IMR-90 (cell line): ENCODE measurements around the gene CCDC33. TPM values are rescaled to one million over a fixed set of nuclear protein-coding genes. Genes with fewer than 3 reads are reported as not detected.

Experiments
- ATAC-seq: fragments of 200-7000 bp; cut with Tn5 transposase; 2 replicates; pipeline ENCODE4 v1.9.1; 2020; ENCODE audit warnings: low read depth, mild to moderate bottlenecking, moderate library complexity
- BruUV-seq: library from RNA; stranded (reverse); fragments of 400-500 nt; replicated peaks from 2 replicates; lab custom pipeline; 2021; lab: Mats Ljungman, UMichigan
- CTCF ChIA-PET: fragments of 300-600 bp; formaldehyde crosslinking; extraction: SDS; loops from one replicate; lab custom pipeline; 2021; ENCODE audit warnings: antibody characterized with exemption; lab: Yijun Ruan, JAX
- POLR2A ChIA-PET: fragments of 300-600 bp; sonication (Branson Sonifier 250); formaldehyde crosslinking; loops from one replicate; lab custom pipeline; 2022; ENCODE audit warnings: antibody characterized with exemption; ENCODE audit not compliant: unreplicated experiment; lab: Charles Lee
- DNase-seq: peaks from one replicate; pipeline ENCODE4 v3.0.0; 2013
- H2AFZ ChIP-seq: replicated peaks from 2 replicates; pipeline ENCODE3; 2013; ENCODE audit warnings: low read length, mild to moderate bottlenecking; ENCODE audit not compliant: poor library complexity
- H2AK5ac ChIP-seq: 2 replicates; pipeline ENCODE4 v1.6.1; 2013; ENCODE audit warnings: low read depth, low read length, inconsistent platforms
- H2AK9ac ChIP-seq: replicated peaks from 2 replicates; pipeline ENCODE3; 2013; ENCODE audit warnings: mild to moderate bottlenecking, low read depth, low read length, moderate library complexity; ENCODE audit not compliant: poor library complexity
- H2BK120ac ChIP-seq: 2 replicates; pipeline ENCODE4 v1.6.1; 2013; ENCODE audit warnings: low read depth, low read length, inconsistent platforms
- H2BK15ac ChIP-seq: 3 replicates; pipeline ENCODE4 v1.6.1; 2013; ENCODE audit warnings: low read depth, low read length, inconsistent platforms
- H2BK20ac ChIP-seq: 2 replicates; pipeline ENCODE4 v1.6.1; 2013; ENCODE audit warnings: low read depth, mild to moderate bottlenecking, inconsistent platforms, low read length, moderate library complexity
- H2BK5ac ChIP-seq: 2 replicates; pipeline ENCODE4 v1.6.1; 2013; ENCODE audit warnings: mild to moderate bottlenecking, low read depth, low read length, inconsistent platforms; ENCODE audit not compliant: poor library complexity, severe bottlenecking
- H3K14ac ChIP-seq: replicated peaks from 2 replicates; pipeline ENCODE4 v1.6.1; 2013; ENCODE audit warnings: low read depth, low read length, inconsistent platforms
- H3K18ac ChIP-seq: 2 replicates; pipeline ENCODE4 v1.6.1; 2013; ENCODE audit warnings: low read depth, low read length, control low read depth
- H3K23ac ChIP-seq: 2 replicates; pipeline ENCODE4 v1.6.1; 2013; ENCODE audit warnings: low read depth, low read length, inconsistent platforms
- H3K27ac ChIP-seq: 2 replicates; pipeline ENCODE4 v1.5.1; 2013; ENCODE audit warnings: mild to moderate bottlenecking, control low read depth, low read length; ENCODE audit not compliant: insufficient read depth
- H3K27me3 ChIP-seq: 2 replicates; pipeline ENCODE4 v1.6.1; 2013; ENCODE audit warnings: low read length; ENCODE audit not compliant: control insufficient read depth, insufficient read depth
- H3K36me3 ChIP-seq: 2 replicates; pipeline ENCODE4 v1.6.1; 2013; ENCODE audit warnings: low read length, mixed read lengths; ENCODE audit not compliant: control insufficient read depth, insufficient read depth
- H3K4ac ChIP-seq: 2 replicates; pipeline ENCODE4 v1.6.1; 2013; ENCODE audit warnings: low read depth, low read length, inconsistent platforms
- H3K4me1 ChIP-seq: 2 replicates; pipeline ENCODE4 v1.6.1; 2013; ENCODE audit warnings: low read length, mixed read lengths; ENCODE audit not compliant: control insufficient read depth, insufficient read depth
- H3K4me2 ChIP-seq: 2 replicates; pipeline ENCODE4 v1.6.1; 2013; ENCODE audit warnings: low read depth, mild to moderate bottlenecking, control low read depth, low read length, moderate library complexity
- H3K4me3 ChIP-seq: 2 replicates; pipeline ENCODE4 v1.5.1; 2013; ENCODE audit warnings: low read depth, mild to moderate bottlenecking, control low read depth, low read length, moderate library complexity; ENCODE audit not compliant: insufficient read depth
- H3K56ac ChIP-seq: 2 replicates; pipeline ENCODE4 v1.6.1; 2013; ENCODE audit warnings: low read length, inconsistent platforms; ENCODE audit not compliant: insufficient read depth; ENCODE audit errors: extremely low read depth
- H3K79me1 ChIP-seq, 2 experiments: 2 replicates each; pipeline ENCODE4 v1.6.1; 2013; ENCODE audit warnings: low read length in 2 of 2, inconsistent platforms in 1 of 2, low read depth in 1 of 2
- H3K9ac ChIP-seq: 2 replicates; pipeline ENCODE4 v1.6.1; 2013; ENCODE audit warnings: low read depth, low read length, control low read depth
- H3K9me1 ChIP-seq: 2 replicates; pipeline ENCODE4 v1.6.1; 2013; ENCODE audit warnings: low read length, inconsistent platforms; ENCODE audit not compliant: insufficient read depth
- H3K9me3 ChIP-seq: 2 replicates; pipeline ENCODE4 v1.6.1; 2013; ENCODE audit warnings: low read length; ENCODE audit not compliant: control insufficient read depth, insufficient read depth
- H4K20me1 ChIP-seq: 2 replicates; pipeline ENCODE4 v1.6.1; 2013; ENCODE audit warnings: low read length, inconsistent platforms; ENCODE audit not compliant: insufficient read depth
- H4K5ac ChIP-seq: 2 replicates; pipeline ENCODE4 v1.6.1; 2013; ENCODE audit warnings: mild to moderate bottlenecking, low read depth, low read length, control low read depth
- H4K8ac ChIP-seq, 2 experiments: 2 replicates each; pipeline ENCODE4 v1.6.1; 2013; ENCODE audit warnings: low read depth in 2 of 2, low read length in 2 of 2, control low read depth in 1 of 2, inconsistent platforms in 1 of 2
- H4K91ac ChIP-seq: 2 replicates; pipeline ENCODE4 v1.6.1; 2013; ENCODE audit warnings: low read depth, low read length, inconsistent platforms; ENCODE audit not compliant: insufficient read depth
- MXI1 ChIP-seq: IDR thresholded peaks from 2 replicates; pipeline ENCODE4 v1.6.1; 2012; ENCODE audit warnings: low read depth, mild to moderate bottlenecking, low read length, moderate library complexity, borderline replicate concordance
- RAD21 ChIP-seq: IDR thresholded peaks from 2 replicates; pipeline ENCODE4 v1.6.1; 2012; ENCODE audit warnings: low read length, improper control_type of control experiment
- WGBS, 2 experiments: methylation state at CpG; one replicate each; pipeline versions ENCODE4 v1.1.5 to v1.1.7; 2013; ENCODE audit warnings: missing lambda C conversion rate in 2 of 2; ENCODE audit not compliant: insufficient read length in 1 of 2; ENCODE audit errors: extremely low coverage in 2 of 2; 5-methylcytosine and 5-hydroxymethylcytosine counted together
- dilution Hi-C: fragments of 300-500 bp; cut with HindIII; formaldehyde crosslinking; loops from one replicate; pipeline ENCODE4 v1.14.3; 2018; ENCODE audit warnings: low sequenced_read_pairs; ENCODE audit not compliant: unreplicated experiment
- in situ Hi-C: fragments of 300-500 bp; cut with MboI; formaldehyde crosslinking; loops from 3 replicates; pipeline ENCODE4 v1.14.3; 2019; ENCODE audit warnings: low sequenced_read_pairs, inconsistent platforms, mixed read lengths
- intact Hi-C: fragments of 100-400 bp; cut with micrococcal nuclease; formaldehyde crosslinking; loops from 2 replicates; pipeline ENCODE4 v1.10.0; 2022
- polyA plus RNA-seq, 3 experiments: library from polyadenylated mRNA; depleted of rRNA; stranded (reverse); fragments of >200 nt; gene quantifications; 2 replicates each; pipeline ENCODE4 v1.2.3, GENCODE V29; 2012; ENCODE audit warnings: low replicate concordance in 1 of 3
- total RNA-seq: library from RNA; depleted of rRNA; stranded (reverse); fragments of >200 nt; gene quantifications from 2 replicates; pipeline ENCODE4 v1.2.3, GENCODE V29; 2012

CCDC33 gene
- total and polyA plus RNA-seq, 2 of the 4 experiments (the other 2 are of a cell fraction), result not detected

DNA sequence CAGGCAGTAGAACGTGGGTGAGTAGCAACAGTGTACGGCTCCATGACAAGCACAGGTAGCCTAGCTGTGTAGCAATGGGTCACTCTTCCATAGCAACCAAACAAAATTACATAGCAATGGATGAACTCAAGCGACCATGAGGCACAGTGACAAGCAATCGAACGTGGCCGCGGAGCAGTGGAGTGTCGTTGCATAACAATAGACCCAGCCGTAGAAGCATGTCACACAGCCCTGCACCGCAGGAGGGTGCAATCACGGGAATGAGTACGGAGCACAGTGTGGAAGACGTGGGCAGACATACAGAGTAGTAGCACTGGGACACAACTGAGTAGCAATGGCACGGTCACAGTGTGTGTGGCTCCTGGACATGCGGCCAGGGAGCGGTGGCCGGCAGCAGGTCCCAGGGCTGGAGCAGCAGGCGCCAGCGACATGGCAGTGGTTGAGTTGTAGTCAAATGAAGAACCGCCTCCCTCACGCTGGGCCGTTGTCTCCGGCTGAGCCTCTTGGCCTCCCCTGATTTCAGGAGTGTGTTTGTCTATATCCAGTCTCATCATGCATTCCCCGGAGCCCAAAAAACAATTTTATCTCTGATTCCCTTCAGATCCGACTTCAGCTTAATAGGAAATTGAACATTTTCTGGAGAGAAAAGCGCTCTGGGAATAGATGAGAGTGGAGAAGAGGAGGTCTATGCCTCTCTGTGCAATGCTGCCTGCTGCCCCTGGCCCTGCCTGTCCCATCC lies 64.1 kb downstream of the CCDC33 start:
- H3K14ac ChIP-seq, result no peak overlapping the region
- H3K9me3 ChIP-seq, result no peaks in the 10 kb centered on the region
- H2BK15ac ChIP-seq, result no peak overlapping the region
- no TSS peak for BruUV-seq
- no peaks in the 10 kb centered on the region for H3K36me3 ChIP-seq
- no peak overlapping the region for H4K5ac ChIP-seq
- H3K4me2 ChIP-seq, result no peak overlapping the region
- H3K23ac ChIP-seq, result no peak overlapping the region
- CTCF ChIA-PET, result no interaction called here
- TF ChIP-seq RAD21 (no peak), MXI1 (no peak)
- peaks cover 81% of the 10 kb centered on the region for H3K27me3 ChIP-seq
- POLR2A ChIA-PET, result no interaction called here
- H3K9me1 ChIP-seq, result no peaks in the 10 kb centered on the region
- H3K4me3 ChIP-seq, result no peak overlapping the region
- H3K9ac ChIP-seq, result no peak overlapping the region
- no peak overlapping the region for H2AFZ ChIP-seq
- H3K18ac ChIP-seq, result no peak overlapping the region
- H2AK9ac ChIP-seq, result no peak overlapping the region
- no peaks in the 10 kb centered on the region; the same call in 1 of the 2 replicates for H4K20me1 ChIP-seq
- intact Hi-C loops, result no loop called here
- dilution Hi-C loops, result no loop called here
- H3K4me1 ChIP-seq, result no peaks in the 10 kb centered on the region
- no peak for ATAC-seq
- H2BK5ac ChIP-seq, result no peak overlapping the region
- WGBS, 2 experiments, result 35% methylated on average over 16 of the region's 26 CpGs; no CpG with 5 or more reads in 1 of the 2 experiments
- no peak overlapping the region for H2BK20ac ChIP-seq
- no peak overlapping the region for H3K27ac ChIP-seq
- H4K91ac ChIP-seq, result no peak overlapping the region
- no peak overlapping the region for H2BK120ac ChIP-seq
- no peak overlapping the region for H2AK5ac ChIP-seq
- no peak overlapping the region for H3K4ac ChIP-seq
- H3K56ac ChIP-seq, result no peak overlapping the region
- no peak for DNase-seq
- H4K8ac ChIP-seq, result no peak overlapping the region
- no peaks in the 10 kb centered on the region for H3K79me1 ChIP-seq
- in situ Hi-C loops, result no loop called here
